ENCODE data around the gene OR6J1. TPM values are rescaled to one million over a fixed set of nuclear protein-coding genes. Genes with fewer than 3 reads are reported as not detected.
A peak's percentile ranks its signal among the peaks of the same experiment; 100 is the strongest.

Gene OR6J1
- total and polyA plus RNA-seq, 9 of the 15 experiments (the other 6 are each of a cell fraction or from before 2014, with no cell fraction given): not detected

- TF ChIP-seq UBTF (IDR thresholded peaks at IDR 0.05; ENCODE audit: borderline replicate concordance in 1 of 2, low read depth in 2 of 2, low read length in 2 of 2) (no peak), THAP7 (CRISPR knock-in tag; IDR thresholded peaks at IDR 0.05) (no peak), BHLHE40 (IDR thresholded peaks at IDR 0.05; ENCODE audit: low read length) (no peak), SNAPC5 (CRISPR knock-in tag; IDR thresholded peaks at IDR 0.05) (no peak), ZNF175 (CRISPR knock-in tag; IDR thresholded peaks at IDR 0.05; ENCODE audit: low read depth) (0 out of 2 replicates have a peak, but pooled peaks have one; percentile 43), NFXL1 (CRISPR knock-in tag; IDR thresholded peaks at IDR 0.05) (no peak), ZNF354B (CRISPR knock-in tag; IDR thresholded peaks at IDR 0.05) (no peak), CTBP1 (IDR thresholded peaks at IDR 0.05; ENCODE audit: borderline replicate concordance) (peak; percentile 36; the same call in 1 of the 2 replicates), PRMT5 (CRISPR knock-in tag; IDR thresholded peaks at IDR 0.05) (no peak), ZNF644 (tag; IDR thresholded peaks at IDR 0.05; ENCODE audit: low read depth) (peak; percentile 41; the same call in 1 of the 2 replicates), RBBP5 (IDR thresholded peaks at IDR 0.05; ENCODE audit: borderline replicate concordance, insufficient read depth, low read length, poor library complexity, severe bottlenecking) (no peak), ZNF444 (CRISPR knock-in tag; IDR thresholded peaks at IDR 0.05) (no peak), RAD21 (CRISPR knock-in tag; conservative IDR thresholded peaks at IDR 0.05 in 1 of 2, IDR thresholded peaks at IDR 0.05 in 1 of 2) (no peak), NR4A1 (CRISPR knock-in tag; IDR thresholded peaks at IDR 0.05) (no peak), NR4A1 (tag; IDR thresholded peaks at IDR 0.05) (no peak), SMARCC2 (IDR thresholded peaks at IDR 0.05; ENCODE audit: low read depth) (no peak), DIDO1 (tag; IDR thresholded peaks at IDR 0.05; ENCODE audit: low read depth) (no peak), ZNF766 (CRISPR knock-in tag; conservative IDR thresholded peaks at IDR 0.05) (peak; percentile 60), FOXA1 (IDR thresholded peaks at IDR 0.05; ENCODE audit: borderline replicate concordance) (no peak), GTF2F1 (IDR thresholded peaks at IDR 0.05; ENCODE audit: low read depth, low read length) (no peak), MYNN (IDR thresholded peaks at IDR 0.05) (no peak), MYNN (CRISPR knock-in tag; IDR thresholded peaks at IDR 0.05) (no peak), HNRNPUL1 (IDR thresholded peaks at IDR 0.05; ENCODE audit: low read length) (no peak), DDX20 (tag; IDR thresholded peaks at IDR 0.05; ENCODE audit: low read depth) (no peak), SOX6 (IDR thresholded peaks at IDR 0.05) (no peak), POLR2G (IDR thresholded peaks at IDR 0.05; ENCODE audit: low read depth, low read length) (no peak), ZBTB7A (IDR thresholded peaks at IDR 0.05; ENCODE audit: borderline replicate concordance, control insufficient read depth, low read depth, low read length) (no peak), ZSCAN29 (IDR thresholded peaks at IDR 0.05) (no peak), HDGF (IDR thresholded peaks at IDR 0.05) (no peak), CGGBP1 (CRISPR knock-in tag; IDR thresholded peaks at IDR 0.05) (no peak)
These were observed 49.9 kb downstream of the OR6J1 start (continued) for GRCh38 chr14:22594156-22594716.
